Suprapubic skin (tissue), 4 donors: ENCODE data around the gene SERINC5. TPM values are rescaled to one million over a fixed set of nuclear protein-coding genes. Genes with fewer than 3 reads are reported as not detected.

Experiments used
- DNase-seq, 2 donors: peaks; one replicate each; pipeline ENCODE4 v3.0.0-alpha.2; 2019; ENCODE audit warnings: low spot score in 2 of 2
- H3K27ac ChIP-seq: fragments of 200-600 bp; sonication (generic); one replicate; pipeline ENCODE4 v1.5.1; 2019
- H3K27me3 ChIP-seq: fragments of 200-600 bp; sonication (generic); one replicate; pipeline ENCODE4 v1.5.1; 2019
- H3K36me3 ChIP-seq: fragments of 200-600 bp; sonication (generic); one replicate; pipeline ENCODE4 v1.5.1; 2019
- H3K4me1 ChIP-seq: fragments of 200-600 bp; sonication (generic); one replicate; pipeline ENCODE4 v1.5.1; 2019
- H3K4me3 ChIP-seq: fragments of 200-600 bp; sonication (generic); one replicate; pipeline ENCODE4 v1.5.1; 2019; ENCODE audit warnings: mild to moderate bottlenecking
- H3K9me3 ChIP-seq: fragments of 200-600 bp; sonication (generic); one replicate; pipeline ENCODE4 v1.5.1; 2019
- EP300 ChIP-seq: sonication (generic); formaldehyde crosslinking; IDR thresholded peaks from one replicate; pipeline ENCODE4 v1.6.1; 2017; ENCODE audit warnings: antibody characterized with exemption
- POLR2A ChIP-seq, 2 donors: fragments of 450-650 bp; IDR thresholded peaks; one replicate each; pipeline ENCODE4 v1.6.1; 2017; ENCODE audit warnings: antibody characterized with exemption in 2 of 2, mild to moderate bottlenecking in 2 of 2, moderate library complexity in 2 of 2
- POLR2AphosphoS5 ChIP-seq, 3 donors: sonication (generic); formaldehyde crosslinking; IDR thresholded peaks; one replicate each; pipeline ENCODE4 v1.6.1; 2017; ENCODE audit warnings: antibody characterized with exemption in 3 of 3
- WGBS: methylation state at CpG from one replicate; pipeline ENCODE4 v1.1.5; 2018; 5-methylcytosine and 5-hydroxymethylcytosine counted together
- total RNA-seq, 4 donors: library from RNA; depleted of rRNA; stranded (reverse); fragments of >200 nt; gene quantifications; one replicate each; pipeline ENCODE4 v1.1.0, GENCODE V29; 2016
- TF ChIP-seq, protein P1 (sequence below), 2 donors: fragments of 200-600 bp in 1 of 2; fragments of 450-650 bp in 1 of 2; sonication (generic) in 1 of 2; IDR thresholded peaks; one replicate each; pipeline ENCODE4 v1.5.1; 2016 to 2019; ENCODE audit warnings: antibody characterized with exemption in 2 of 2, mild to moderate bottlenecking in 1 of 2, moderate library complexity in 1 of 2

SERINC5 gene
- total RNA-seq, 4 donors from 2014 or later: 53.8 to 68.8 (median 62.5) TPM

DNA sequence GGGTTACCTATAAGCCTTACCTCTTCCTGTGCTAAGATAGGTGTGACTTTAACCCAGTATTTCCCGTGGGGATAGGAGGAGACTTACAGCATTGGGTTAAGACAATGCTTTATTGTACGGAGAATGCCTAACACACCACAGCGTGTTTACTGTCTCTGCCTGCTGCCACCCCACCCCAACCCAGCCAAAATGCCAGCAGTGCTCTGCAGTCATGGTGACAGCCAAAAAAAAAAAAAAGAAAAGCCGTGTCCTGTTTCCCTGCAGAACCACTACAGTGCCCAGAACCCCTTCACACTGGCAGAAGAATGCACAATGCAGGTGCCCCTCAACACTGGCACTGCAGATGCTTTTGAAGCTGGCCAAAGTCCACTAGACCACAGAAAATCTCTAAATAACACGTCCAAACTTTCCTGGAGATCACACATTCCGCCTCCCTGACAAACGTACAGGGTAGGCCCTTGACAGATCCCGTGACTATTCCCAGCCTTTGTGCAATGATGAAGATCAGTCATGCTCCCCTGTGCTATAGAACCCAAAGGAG is 102.2 kb downstream of the SERINC5 start:
- Histone ChIP-seq H3K27ac (peak overlapping the region; percentile 27), H3K9me3 (no peaks in the 10 kb centered on the region), H3K27me3 (no peaks in the 10 kb centered on the region), H3K4me1 (no peaks in the 10 kb centered on the region), H3K4me3 (no peak overlapping the region), H3K36me3 (peaks cover 50% of the 10 kb centered on the region)
- DNase-seq: no peak
- WGBS: 64% methylated on average over 8 of the region's 8 CpGs
- no peak for TF ChIP-seq POLR2A (IDR thresholded peaks at IDR 0.05)
- TF ChIP-seq EP300: no peak
- no peak for TF ChIP-seq POLR2AphosphoS5 (IDR thresholded peaks at IDR 0.05)
- TF ChIP-seq, protein P1, sequence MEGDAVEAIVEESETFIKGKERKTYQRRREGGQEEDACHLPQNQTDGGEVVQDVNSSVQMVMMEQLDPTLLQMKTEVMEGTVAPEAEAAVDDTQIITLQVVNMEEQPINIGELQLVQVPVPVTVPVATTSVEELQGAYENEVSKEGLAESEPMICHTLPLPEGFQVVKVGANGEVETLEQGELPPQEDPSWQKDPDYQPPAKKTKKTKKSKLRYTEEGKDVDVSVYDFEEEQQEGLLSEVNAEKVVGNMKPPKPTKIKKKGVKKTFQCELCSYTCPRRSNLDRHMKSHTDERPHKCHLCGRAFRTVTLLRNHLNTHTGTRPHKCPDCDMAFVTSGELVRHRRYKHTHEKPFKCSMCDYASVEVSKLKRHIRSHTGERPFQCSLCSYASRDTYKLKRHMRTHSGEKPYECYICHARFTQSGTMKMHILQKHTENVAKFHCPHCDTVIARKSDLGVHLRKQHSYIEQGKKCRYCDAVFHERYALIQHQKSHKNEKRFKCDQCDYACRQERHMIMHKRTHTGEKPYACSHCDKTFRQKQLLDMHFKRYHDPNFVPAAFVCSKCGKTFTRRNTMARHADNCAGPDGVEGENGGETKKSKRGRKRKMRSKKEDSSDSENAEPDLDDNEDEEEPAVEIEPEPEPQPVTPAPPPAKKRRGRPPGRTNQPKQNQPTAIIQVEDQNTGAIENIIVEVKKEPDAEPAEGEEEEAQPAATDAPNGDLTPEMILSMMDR (IDR thresholded peaks at IDR 0.05): no peak

DNA sequence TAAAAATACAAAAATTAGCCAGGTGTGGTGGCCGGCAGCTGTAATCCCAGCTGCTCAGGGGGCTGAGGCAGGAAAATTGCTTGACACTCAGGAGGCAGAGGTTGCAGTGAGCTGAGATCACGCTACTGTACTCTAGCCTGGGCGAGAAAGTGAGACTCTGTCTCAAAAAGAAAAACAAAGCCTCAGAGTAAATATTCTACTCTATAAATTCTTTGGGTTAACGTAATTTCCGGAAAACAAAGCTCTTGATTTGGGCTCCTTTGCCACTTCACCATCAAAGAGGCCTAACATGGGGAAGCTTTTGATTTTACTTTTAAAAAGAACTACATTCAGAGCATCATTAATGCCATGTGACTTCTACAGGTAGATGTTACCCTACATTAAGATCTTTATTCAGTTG is 103.1 kb downstream of the SERINC5 start:
- H3K36me3 ChIP-seq: peaks cover 47% of the 10 kb centered on the region
- DNase-seq: no peak
- no peak overlapping the region for H3K4me3 ChIP-seq
- H3K27ac ChIP-seq: no peak overlapping the region
- no peaks in the 10 kb centered on the region for H3K27me3 ChIP-seq
- WGBS: 97% methylated on average over 5 of the region's 5 CpGs
- TF ChIP-seq POLR2A (IDR thresholded peaks at IDR 0.05) (no peak), POLR2AphosphoS5 (IDR thresholded peaks at IDR 0.05) (no peak), EP300 (no peak)
- TF ChIP-seq, protein P1 (IDR thresholded peaks at IDR 0.05): no peak
- no peaks in the 10 kb centered on the region for H3K9me3 ChIP-seq
- H3K4me1 ChIP-seq: no peaks in the 10 kb centered on the region

DNA sequence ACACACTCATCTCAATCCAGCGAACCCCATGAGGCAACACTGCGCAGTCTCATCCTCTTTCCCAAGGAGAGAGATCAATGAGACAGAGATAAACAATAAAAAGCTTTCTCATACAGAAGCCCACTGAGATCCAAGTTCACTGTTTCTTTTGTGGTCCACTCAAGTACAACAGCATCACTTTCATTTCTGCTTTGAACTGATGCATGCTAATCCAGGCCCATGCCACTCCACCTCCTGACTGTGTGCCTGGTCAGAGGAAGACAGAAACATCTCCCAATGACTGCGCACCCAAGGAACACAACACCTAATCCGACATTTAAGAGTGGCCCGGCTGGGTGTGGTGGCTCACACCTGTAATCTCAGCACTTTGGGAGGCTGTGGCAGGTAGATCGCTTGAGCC is 104.0 kb downstream of the SERINC5 start:
- Histone ChIP-seq H3K27ac (no peak overlapping the region), H3K9me3 (no peaks in the 10 kb centered on the region), H3K27me3 (no peaks in the 10 kb centered on the region), H3K4me3 (no peak overlapping the region), H3K36me3 (peaks cover 43% of the 10 kb centered on the region), H3K4me1 (no peaks in the 10 kb centered on the region)
- WGBS: 96% methylated on average over 4 of the region's 6 CpGs
- DNase-seq: no peak
- TF ChIP-seq EP300 (no peak), POLR2AphosphoS5 (IDR thresholded peaks at IDR 0.05) (no peak), POLR2A (IDR thresholded peaks at IDR 0.05) (no peak)
- TF ChIP-seq, protein P1 (IDR thresholded peaks at IDR 0.05): no peak

DNA sequence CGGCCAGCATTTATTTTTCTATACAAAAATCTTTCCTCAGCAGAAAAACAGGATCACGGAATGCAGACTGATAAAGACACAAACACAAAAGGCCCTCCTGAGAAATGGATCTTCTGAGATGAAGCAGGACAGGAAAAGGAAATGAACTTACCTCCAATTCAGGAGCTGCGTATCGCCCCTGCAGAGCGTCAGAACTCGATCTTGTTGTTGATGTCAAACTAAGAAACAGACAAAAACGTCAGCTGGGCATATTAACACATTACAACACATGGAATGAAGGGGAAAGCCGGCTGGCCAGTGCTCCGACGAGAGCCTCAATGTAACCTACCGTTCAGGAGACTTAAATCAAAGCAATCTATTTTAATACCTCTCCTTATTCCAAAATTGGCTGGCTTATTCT is 105.1 kb downstream of the SERINC5 start:
- Histone ChIP-seq H3K27ac (no peak overlapping the region), H3K4me3 (no peak overlapping the region), H3K27me3 (no peaks in the 10 kb centered on the region), H3K36me3 (peaks cover 50% of the 10 kb centered on the region), H3K4me1 (no peaks in the 10 kb centered on the region), H3K9me3 (no peaks in the 10 kb centered on the region)
- no peak for DNase-seq
- 82% methylated on average over 11 of the region's 11 CpGs for WGBS
- TF ChIP-seq POLR2A (IDR thresholded peaks at IDR 0.05) (no peak), EP300 (no peak), POLR2AphosphoS5 (IDR thresholded peaks at IDR 0.05) (no peak)
- TF ChIP-seq, protein P1 (IDR thresholded peaks at IDR 0.05): no peak

DNA sequence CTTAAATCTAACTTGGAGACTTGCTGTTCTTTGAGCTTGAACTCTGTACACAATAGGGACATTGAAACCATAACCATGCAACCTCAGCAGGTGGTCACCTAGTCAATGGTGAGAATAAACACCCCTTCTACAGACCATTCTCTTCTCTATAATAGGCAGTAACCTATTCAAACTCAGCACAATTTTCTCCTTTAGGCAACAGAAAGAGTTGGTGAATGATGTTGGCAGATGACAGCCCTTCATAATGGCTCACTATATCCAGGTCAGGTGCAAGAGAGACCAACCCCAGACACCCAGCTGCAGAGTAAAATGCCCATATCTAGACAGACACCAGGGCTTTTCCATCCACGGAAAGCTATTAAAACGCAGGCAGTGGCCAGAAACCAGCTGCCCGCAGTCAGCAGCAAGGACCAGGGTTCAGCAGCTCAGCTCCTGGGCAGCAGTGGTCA is 106.7 kb downstream of the SERINC5 start:
- H3K27ac ChIP-seq: no peak overlapping the region
- H3K4me3 ChIP-seq: no peak overlapping the region
- H3K27me3 ChIP-seq: no peaks in the 10 kb centered on the region
- peaks cover 55% of the 10 kb centered on the region for H3K36me3 ChIP-seq
- no peak for DNase-seq
- no peaks in the 10 kb centered on the region for H3K4me1 ChIP-seq
- 71% methylated on average over 3 of the region's 3 CpGs for WGBS
- TF ChIP-seq, protein P1 (IDR thresholded peaks at IDR 0.05): no peak
- no peak for TF ChIP-seq POLR2A (IDR thresholded peaks at IDR 0.05)
- no peak for TF ChIP-seq EP300
- TF ChIP-seq POLR2AphosphoS5 (IDR thresholded peaks at IDR 0.05): no peak
- H3K9me3 ChIP-seq: no peaks in the 10 kb centered on the region
